Stimulated activated CD8-positive, alpha-beta memory T cell treated with anti-CD3 and anti-CD28 coated beads, Interleukin-7, amount 100 ng/mL, for 4 hours (primary cell): Measurements from ENCODE around the gene HOXA11.
A peak's percentile ranks its signal among the peaks of the same experiment; 100 is the strongest.

Source experiments
- DNase-seq, 2 donors: peaks; one replicate each; pipeline ENCODE4 v3.0.0-alpha.2; 2020; ENCODE audit warnings: low read depth in 2 of 2

HOXA11 gene

GRCh38 chr7:27169658-27170425 is 15.2 kb downstream of the HOXA11 start:
- no peak for DNase-seq

- no peak for DNase-seq
Measured at GRCh38 chr7:27168265-27168947, 16.6 kb downstream of the HOXA11 start.

GRCh38 chr7:27167916-27168264 is 17.1 kb downstream of the HOXA11 start:
- DNase-seq: no peak

DNA sequence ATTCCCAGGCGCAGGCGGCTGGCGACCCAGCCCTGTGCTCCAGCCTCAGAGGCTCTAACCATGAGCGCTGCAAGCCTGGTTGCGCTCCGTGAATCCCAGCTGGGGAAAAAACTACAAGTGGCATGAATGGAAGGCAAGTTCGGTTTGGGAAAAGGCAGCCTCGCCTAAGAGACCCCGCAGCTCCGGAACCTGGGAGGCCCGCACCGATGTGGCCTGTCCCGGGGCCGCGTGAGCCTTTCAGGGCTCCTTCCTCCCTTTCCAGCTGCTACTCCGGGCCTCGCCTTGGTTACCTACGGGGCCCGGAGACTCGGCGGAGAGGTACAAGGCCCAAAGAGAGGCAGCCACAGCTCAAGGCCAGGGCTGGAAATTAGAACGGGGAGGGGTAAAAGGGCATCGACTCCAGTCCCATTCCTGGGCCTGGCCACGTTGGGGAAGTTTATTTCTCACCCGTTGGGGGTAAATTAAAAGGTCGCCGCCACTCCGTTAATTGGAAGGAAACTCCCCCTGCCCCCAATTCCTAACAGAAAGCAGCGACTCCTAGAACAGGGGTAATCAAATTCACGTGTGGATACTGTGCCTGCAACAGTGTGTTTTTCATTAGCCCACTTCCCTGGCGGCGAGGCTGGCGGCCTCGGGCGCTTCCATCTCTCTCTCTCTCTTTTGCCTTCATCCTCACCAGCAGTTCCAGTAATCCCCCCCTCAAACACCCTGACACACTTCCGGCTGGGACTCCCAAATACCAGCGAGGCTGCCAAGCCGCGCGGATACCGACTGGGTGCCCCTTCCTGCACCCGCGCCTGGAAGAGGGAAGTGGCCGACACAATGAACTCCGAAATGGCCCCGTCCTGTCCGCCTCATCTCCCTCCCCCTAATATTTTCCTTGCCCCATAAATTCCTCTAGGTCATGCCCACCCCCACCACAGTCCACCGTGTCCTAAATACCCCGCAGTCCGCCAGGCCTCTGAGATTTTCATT is 18.2 kb downstream of the HOXA11 start:
- DNase-seq: no peak

DNA sequence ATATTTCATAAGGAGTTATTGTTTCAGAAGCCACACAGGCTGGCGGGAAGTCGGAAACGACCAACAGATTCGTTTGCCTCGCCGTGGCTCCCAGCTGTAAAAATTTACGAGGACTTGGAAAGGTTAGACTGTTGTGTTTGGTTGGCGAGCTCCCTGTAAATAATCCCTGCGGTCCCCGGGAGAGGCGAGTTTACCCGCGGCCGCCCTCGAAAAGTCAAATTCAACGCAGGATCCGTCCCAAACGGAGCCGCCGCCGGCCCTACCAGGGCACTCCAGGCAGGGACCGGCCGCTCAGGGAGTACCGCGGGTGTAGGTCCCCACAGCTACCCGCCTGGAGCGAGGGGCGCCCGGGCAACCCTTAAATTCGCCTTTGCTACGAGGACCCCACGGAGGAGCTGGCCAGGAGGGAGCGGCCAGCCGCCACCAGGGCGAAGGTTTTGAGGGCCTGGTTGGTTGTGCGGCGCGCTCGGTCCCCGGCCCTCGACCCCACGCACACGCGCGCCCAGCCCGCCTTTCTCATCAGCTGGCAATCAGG is 19.0 kb downstream of the HOXA11 start:
- DNase-seq: no peak

- DNase-seq: no peak
Measured at GRCh38 chr7:27165089-27165995, 19.7 kb downstream of the HOXA11 start, which contains the start of gene HOXA9. Gene HOXA9, minus strand, starts transcription at chr7:27165537. Its CDS starts 80 bp downstream, at chr7:27165457.

DNA sequence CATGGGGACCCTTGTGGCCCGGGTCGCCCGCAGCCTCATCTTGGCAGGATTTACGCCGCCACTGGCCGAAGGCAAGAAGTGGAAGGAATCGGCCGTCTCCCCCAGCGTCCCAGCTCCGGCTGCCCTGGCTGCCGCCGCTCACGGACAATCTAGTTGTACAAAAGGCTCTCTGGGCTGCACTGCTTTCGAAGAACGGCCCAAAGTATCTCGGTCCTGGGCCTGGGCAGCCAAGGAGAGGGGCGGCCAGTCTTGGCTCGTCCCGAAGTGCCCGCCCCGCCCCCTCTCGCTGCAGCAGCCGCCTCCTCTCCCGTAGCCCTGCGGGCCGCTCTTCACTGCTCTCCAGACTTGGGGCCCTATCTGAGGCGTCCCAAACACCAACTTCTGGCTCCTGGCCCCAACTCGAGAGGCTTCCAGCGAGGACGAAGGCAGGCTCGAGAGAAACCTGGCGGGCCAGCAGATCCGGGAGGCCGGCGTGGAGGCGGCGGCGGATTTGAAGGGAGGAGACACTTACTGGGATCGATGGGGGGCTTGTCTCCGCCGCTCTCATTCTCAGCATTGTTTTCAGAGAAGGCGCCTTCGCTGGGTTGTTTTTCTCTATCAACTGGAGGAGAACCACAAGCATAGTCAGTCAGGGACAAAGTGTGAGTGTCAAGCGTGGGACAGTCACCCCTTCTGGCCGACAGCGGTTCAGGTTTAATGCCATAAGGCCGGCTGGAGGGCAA is 20.5 kb downstream of the HOXA11 start:
- DNase-seq: no peak

DNA sequence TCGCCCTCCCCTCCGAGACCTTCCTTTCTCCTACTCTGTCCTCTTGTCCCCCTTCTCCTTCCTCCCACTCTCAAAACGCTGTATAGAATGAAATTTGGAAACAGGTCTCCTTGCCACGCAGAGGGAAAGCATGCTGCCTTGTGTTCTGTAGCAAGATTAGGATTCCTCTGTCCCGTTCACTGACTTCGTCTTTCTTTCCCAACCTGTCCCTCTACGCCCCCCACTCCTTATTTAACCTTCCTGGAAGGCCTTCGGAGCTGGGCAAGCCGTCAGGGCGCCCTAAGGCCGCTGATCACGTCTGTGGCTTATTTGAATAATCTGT is 21.0 kb downstream of the HOXA11 start:
- no peak for DNase-seq

DNA sequence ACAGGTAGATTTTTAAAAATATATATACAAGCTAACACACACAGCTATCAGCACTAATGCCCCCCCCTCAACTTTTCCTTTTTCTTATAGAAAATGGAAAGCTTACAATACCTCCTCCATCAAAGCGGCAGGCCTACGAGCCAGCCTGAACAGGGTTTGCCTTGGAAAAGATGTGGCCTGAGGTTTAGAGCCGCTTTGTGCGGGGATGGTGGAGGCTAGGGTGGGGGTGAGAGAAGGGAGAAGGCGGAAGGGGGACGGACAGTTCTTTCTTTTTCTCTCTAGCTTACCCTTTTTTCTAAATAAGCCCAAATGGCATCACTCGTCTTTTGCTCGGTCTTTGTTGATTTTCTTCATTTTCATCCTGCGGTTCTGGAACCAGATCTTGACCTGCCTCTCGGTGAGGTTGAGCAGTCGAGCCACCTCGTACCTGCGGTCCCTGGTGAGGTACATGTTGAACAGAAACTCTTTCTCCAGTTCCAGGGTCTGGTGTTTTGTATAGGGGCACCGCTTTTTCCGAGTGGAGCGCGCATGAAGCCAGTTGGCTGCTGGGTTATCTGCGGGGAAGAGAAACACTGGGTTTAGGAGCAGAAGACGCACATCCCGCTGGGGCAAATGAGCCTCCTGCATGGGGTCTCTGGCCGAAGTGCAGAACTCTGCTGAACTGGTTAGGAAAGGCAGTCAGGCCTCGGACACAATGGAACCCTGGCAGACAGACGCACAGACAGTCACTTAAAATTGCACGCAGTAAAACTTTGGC is 21.6 kb downstream of the HOXA11 start:
- no peak for DNase-seq

GRCh38 chr7:27162561-27163287 is 22.3 kb downstream of the HOXA11 start:
- DNase-seq: no peak

DNA sequence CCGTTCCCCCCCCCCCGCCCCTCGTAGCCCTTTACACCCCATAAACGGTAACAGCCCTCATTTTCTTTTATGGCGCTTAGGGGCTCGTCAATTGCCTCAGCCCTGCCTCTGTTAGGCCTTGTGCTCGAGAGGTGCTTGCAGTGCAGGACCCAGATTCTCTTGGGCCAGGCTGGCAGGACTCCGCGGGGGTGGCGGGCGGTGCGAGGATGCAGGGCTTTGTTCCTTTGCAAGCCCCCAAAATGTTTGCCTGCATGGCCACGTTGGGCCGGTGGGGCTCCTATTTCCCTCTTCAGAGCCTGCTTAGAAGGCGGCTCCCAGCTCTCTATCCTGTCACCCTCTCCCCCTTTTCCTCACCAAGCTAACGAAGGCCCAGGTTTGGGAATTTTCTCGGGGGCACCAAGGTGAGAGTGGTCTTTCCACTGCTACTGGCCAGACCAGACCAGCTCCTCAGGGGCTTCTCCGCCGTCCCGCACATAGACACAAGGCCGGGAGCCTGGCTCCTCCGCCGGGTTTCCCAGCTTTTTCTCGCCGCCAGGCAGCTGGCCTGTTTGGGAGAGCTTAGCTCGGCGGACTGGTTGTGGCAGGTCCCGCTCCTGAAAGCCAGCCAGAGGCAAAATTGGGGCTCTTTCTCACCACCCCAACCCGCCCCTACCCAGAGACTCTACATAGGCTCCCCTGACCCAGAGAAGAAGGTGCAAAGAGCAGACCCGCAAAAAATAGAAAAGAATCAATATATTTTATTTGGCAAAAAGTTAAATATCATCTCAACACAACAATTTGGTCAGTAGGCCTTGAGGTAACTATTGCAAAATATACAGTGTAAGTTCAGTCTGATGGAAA is 23.1 kb downstream of the HOXA11 start:
- no peak for DNase-seq

DNA sequence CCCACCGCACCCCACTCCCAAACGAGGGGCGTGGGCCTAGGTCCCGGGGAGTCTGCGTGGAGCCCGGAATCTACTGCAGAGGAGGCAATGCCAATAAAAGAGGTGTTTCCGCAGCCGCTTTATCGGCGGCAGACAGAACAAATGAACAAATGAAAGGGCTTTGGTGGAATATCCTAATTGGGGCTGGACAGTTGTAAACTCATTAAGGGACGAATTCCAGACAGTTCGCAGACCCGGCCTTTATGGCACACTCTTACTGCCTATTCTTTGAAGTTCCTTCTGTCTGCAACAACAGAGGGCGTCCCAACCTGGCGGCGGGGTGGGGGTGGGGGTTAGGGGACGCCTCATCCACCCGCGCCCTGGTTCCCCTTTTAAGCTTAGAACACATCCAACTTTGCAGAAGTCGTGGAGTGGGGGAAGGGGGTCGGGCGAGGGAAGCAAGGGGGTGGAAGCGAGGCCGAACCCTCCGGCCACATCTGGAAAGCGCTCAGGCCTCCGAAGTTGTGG is 23.8 kb downstream of the HOXA11 start:
- DNase-seq: no peak

DNA sequence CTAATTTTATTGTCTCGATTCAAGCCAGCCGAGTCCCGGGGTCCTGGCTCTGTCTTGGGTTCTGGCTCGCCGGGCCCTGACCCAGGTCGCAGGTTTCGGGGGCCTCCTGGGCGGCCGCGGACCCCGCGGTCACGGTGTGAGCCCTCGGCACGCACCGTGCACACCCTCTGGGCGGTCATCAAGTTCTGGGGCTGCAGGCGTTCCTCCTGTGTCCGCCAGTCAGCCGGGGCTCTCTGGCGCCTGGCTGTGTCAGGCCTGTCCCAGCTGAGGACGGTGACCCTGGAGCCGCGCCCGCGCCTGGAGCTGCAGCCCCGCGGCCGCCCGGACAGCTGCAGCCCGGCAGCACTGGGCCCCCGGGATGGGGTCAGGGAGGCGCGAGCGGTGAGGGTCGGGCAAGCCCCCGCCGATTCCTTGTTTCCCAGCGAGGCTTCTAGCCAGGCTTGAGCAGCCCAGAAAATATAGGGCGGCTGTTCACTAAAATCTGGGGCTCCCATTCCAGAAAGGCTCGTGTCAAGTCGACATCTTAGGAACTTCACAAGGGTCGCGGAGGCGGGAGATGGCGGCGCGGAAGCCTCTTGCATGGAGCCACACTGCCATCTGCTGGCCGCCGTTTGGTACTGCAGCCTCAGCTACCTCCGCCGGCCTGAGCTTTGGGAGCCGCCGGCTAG is 24.4 kb downstream of the HOXA11 start:
- peak; percentile 70 to 77 for DNase-seq

- DNase-seq: no peak
Measured at GRCh38 chr7:27160145-27160545, 24.9 kb downstream of the HOXA11 start.

GRCh38 chr7:27159266-27160144 is 25.5 kb downstream of the HOXA11 start:
- DNase-seq: no peak
